Measurements from ENCODE around the gene ROBO2.

The ROBO2 gene

GRCh38 chr3:77324105-77324504, 284.2 kb downstream of the ROBO2 start:
- no peak for DNase-seq (ENCODE audit: low read depth)
- TF ChIP-seq CTCF (IDR thresholded peaks at IDR 0.05; ENCODE audit: control insufficient read depth, extremely low read depth, insufficient read depth) = no peak
- H3K4me3 ChIP-seq (ENCODE audit: low read depth, low read length) = no peak overlapping the region

- DNase-seq (ENCODE audit: low read depth) = no peak
- no peak for TF ChIP-seq CTCF (IDR thresholded peaks at IDR 0.05; ENCODE audit: control insufficient read depth, extremely low read depth, insufficient read depth)
- no peak overlapping the region for H3K4me3 ChIP-seq (ENCODE audit: low read depth, low read length)
Observed at GRCh38 chr3:77325280-77325679, 285.4 kb downstream of the ROBO2 start.

DNA sequence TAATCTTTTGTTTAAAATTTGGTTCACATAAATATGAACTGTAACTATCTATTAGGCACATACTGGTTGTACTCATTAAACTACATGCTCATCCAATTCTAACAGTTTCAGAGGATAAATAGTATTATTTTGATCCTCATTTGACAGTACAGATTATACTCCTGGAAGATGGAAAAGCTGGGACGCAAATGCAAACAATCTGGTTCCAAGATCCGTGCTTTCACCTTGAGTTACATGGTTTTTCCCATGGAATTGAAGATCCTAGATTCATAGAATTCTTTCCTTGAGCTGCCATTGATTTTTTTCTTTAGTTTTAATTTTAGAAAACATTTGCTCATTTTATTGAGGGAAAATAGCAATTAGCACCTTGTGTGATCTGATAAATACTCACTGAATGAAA, 285.8 kb downstream of the ROBO2 start:
- DNase-seq (ENCODE audit: low read depth) = no peak
- TF ChIP-seq CTCF (IDR thresholded peaks at IDR 0.05; ENCODE audit: control insufficient read depth, extremely low read depth, insufficient read depth) = no peak
- no peak overlapping the region for H3K4me3 ChIP-seq (ENCODE audit: low read depth, low read length)

- TF ChIP-seq CTCF (IDR thresholded peaks at IDR 0.05; ENCODE audit: control insufficient read depth, extremely low read depth, insufficient read depth) = no peak
- DNase-seq (ENCODE audit: low read depth) = no peak
- no peak overlapping the region for H3K4me3 ChIP-seq (ENCODE audit: low read depth, low read length)
Observed at GRCh38 chr3:77326586-77326985, 286.7 kb downstream of the ROBO2 start.

- no peak overlapping the region for H3K4me3 ChIP-seq (ENCODE audit: low read depth, low read length)
- no peak for TF ChIP-seq CTCF (IDR thresholded peaks at IDR 0.05; ENCODE audit: control insufficient read depth, extremely low read depth, insufficient read depth)
- DNase-seq (ENCODE audit: low read depth) = no peak
Observed at GRCh38 chr3:77328690-77329089, 288.8 kb downstream of the ROBO2 start.

- no peak for DNase-seq (ENCODE audit: low read depth)
- no peak for TF ChIP-seq CTCF (IDR thresholded peaks at IDR 0.05; ENCODE audit: control insufficient read depth, extremely low read depth, insufficient read depth)
- H3K4me3 ChIP-seq (ENCODE audit: low read depth, low read length) = no peak overlapping the region
Observed at GRCh38 chr3:77329116-77329515, 289.2 kb downstream of the ROBO2 start.

- DNase-seq (ENCODE audit: low read depth) = no peak
- TF ChIP-seq CTCF (IDR thresholded peaks at IDR 0.05; ENCODE audit: control insufficient read depth, extremely low read depth, insufficient read depth) = no peak
- no peak overlapping the region for H3K4me3 ChIP-seq (ENCODE audit: low read depth, low read length)
Observed at GRCh38 chr3:77338195-77338594, 298.3 kb downstream of the ROBO2 start.
